WTC11 (cell line): ENCODE data around the gene USP49. TPM values are rescaled to one million over a fixed set of nuclear protein-coding genes. Genes with fewer than 3 reads are reported as not detected.
A peak's percentile ranks its signal among the peaks of the same experiment; 100 is the strongest.

Experiments
- ATAC-seq: fragments of 200-7000 bp; cut with Tn5 transposase; 2 replicates; pipeline ENCODE4 v1.10.0; 2021; ENCODE audit warnings: mild to moderate bottlenecking, moderate library complexity
- CTCF ChIA-PET: fragments of 300-600 bp; sonication (Branson Sonifier 250); formaldehyde crosslinking; loops from one replicate; lab custom pipeline; 2021; ENCODE audit warnings: antibody characterized with exemption; lab: Charles Lee
- POLR2A ChIA-PET: fragments of 350-600 bp; sonication (Branson Sonifier 250); formaldehyde crosslinking; loops from one replicate; lab custom pipeline; 2021; ENCODE audit warnings: antibody characterized with exemption; lab: Charles Lee
- DNase-seq: peaks from one replicate; pipeline ENCODE4 v3.0.0; 2021; ENCODE audit warnings: low spot score
- H3K27ac Mint-ChIP-seq: 2 replicates; pipeline ENCODE4 v1.8.0; 2021; ENCODE audit warnings: mixed read lengths
- H3K27me3 Mint-ChIP-seq: 2 replicates; pipeline ENCODE4 v1.8.0; 2021; ENCODE audit warnings: low read depth, mild to moderate bottlenecking, moderate library complexity, mixed read lengths
- H3K36me3 Mint-ChIP-seq: 2 replicates; pipeline ENCODE4 v1.8.0; 2021; ENCODE audit warnings: mixed read lengths
- H3K4me1 Mint-ChIP-seq: 2 replicates; pipeline ENCODE4 v1.8.0; 2022; ENCODE audit warnings: mixed read lengths
- H3K4me3 Mint-ChIP-seq: 2 replicates; pipeline ENCODE4 v1.8.0; 2021; ENCODE audit warnings: mild to moderate bottlenecking, moderate library complexity, mixed read lengths
- H3K9me3 Mint-ChIP-seq: 2 replicates; pipeline ENCODE4 v1.8.0; 2021; ENCODE audit warnings: mixed read lengths
- AFF4 ChIP-seq: sonication (generic); formaldehyde crosslinking; IDR thresholded peaks from 2 replicates; pipeline ENCODE4 v1.8.1; 2023; ENCODE audit warnings: mild to moderate bottlenecking, missing genetic modification reagents, borderline replicate concordance
- CREB1 ChIP-seq: sonication (generic); formaldehyde crosslinking; IDR thresholded peaks from 2 replicates; pipeline ENCODE4 v1.8.0; 2023; ENCODE audit warnings: mild to moderate bottlenecking, missing genetic modification reagents
- CREM ChIP-seq: sonication (generic); formaldehyde crosslinking; IDR thresholded peaks from 2 replicates; pipeline ENCODE4 v1.8.1; 2022; ENCODE audit warnings: mild to moderate bottlenecking, missing genetic modification reagents, moderate library complexity
- ESRRA ChIP-seq: sonication (generic); formaldehyde crosslinking; IDR thresholded peaks from 2 replicates; pipeline ENCODE4 v1.8.1; 2022; ENCODE audit warnings: mild to moderate bottlenecking, missing genetic modification reagents, borderline replicate concordance
- FOXP1 ChIP-seq: sonication (generic); formaldehyde crosslinking; IDR thresholded peaks from 2 replicates; pipeline ENCODE4 v1.8.0; 2022; ENCODE audit warnings: missing genetic modification reagents, mild to moderate bottlenecking, moderate library complexity, borderline replicate concordance
- GTF2I ChIP-seq: fragments of 250-450 bp; sonication (Bioruptor Pico); conservative IDR thresholded peaks from 2 replicates; pipeline ENCODE4 v1.4.0; 2021; ENCODE audit warnings: mild to moderate bottlenecking
- HMGA2 ChIP-seq: fragments of 250-450 bp; sonication (Bioruptor Pico); IDR thresholded peaks from 2 replicates; pipeline ENCODE4 v1.4.0; 2021; ENCODE audit warnings: mild to moderate bottlenecking, moderate library complexity
- HMGXB4 ChIP-seq: sonication (generic); formaldehyde crosslinking; IDR thresholded peaks from 2 replicates; pipeline ENCODE4 v1.8.1; 2023; ENCODE audit warnings: mild to moderate bottlenecking, moderate library complexity, missing genetic modification reagents
- JAZF1 ChIP-seq: fragments of 250-450 bp; sonication (Bioruptor Pico); IDR thresholded peaks from 2 replicates; pipeline ENCODE4 v1.9.0; 2021; ENCODE audit warnings: moderate library complexity, mild to moderate bottlenecking, inconsistent platforms
- NFE2L1 ChIP-seq: sonication (generic); formaldehyde crosslinking; IDR thresholded peaks from 2 replicates; pipeline ENCODE4 v1.8.1; 2023; ENCODE audit warnings: missing genetic modification reagents
- NR2C2 ChIP-seq: sonication (generic); formaldehyde crosslinking; IDR thresholded peaks from 2 replicates; pipeline ENCODE4 v1.8.0; 2022; ENCODE audit warnings: mild to moderate bottlenecking, missing genetic modification reagents
- OVOL2 ChIP-seq: fragments of 250-450 bp; sonication (Bioruptor Pico); IDR thresholded peaks from 2 replicates; pipeline ENCODE4 v1.9.0; 2021; ENCODE audit warnings: mild to moderate bottlenecking, borderline replicate concordance
- SP1 ChIP-seq: sonication (generic); formaldehyde crosslinking; conservative IDR thresholded peaks from 2 replicates; pipeline ENCODE4 v1.8.1; 2022; ENCODE audit warnings: missing genetic modification reagents
- TEAD4 ChIP-seq: sonication (generic); formaldehyde crosslinking; IDR thresholded peaks from 2 replicates; pipeline ENCODE4 v1.8.0; 2022; ENCODE audit warnings: mild to moderate bottlenecking, missing genetic modification reagents
- TP53 ChIP-seq: sonication (generic); formaldehyde crosslinking; IDR thresholded peaks from 2 replicates; pipeline ENCODE4 v1.8.1; 2023; ENCODE audit warnings: mild to moderate bottlenecking, missing genetic modification reagents
- ZNF121 ChIP-seq: sonication (generic); formaldehyde crosslinking; IDR thresholded peaks from 2 replicates; pipeline ENCODE4 v1.8.0; 2023; ENCODE audit warnings: missing genetic modification reagents
- ZNF138 ChIP-seq: sonication (generic); formaldehyde crosslinking; conservative IDR thresholded peaks from 2 replicates; pipeline ENCODE4 v1.8.1; 2022; ENCODE audit warnings: mild to moderate bottlenecking, moderate library complexity, missing genetic modification reagents
- ZNF219 ChIP-seq: sonication (generic); formaldehyde crosslinking; IDR thresholded peaks from 2 replicates; pipeline ENCODE4 v1.8.0; 2023; ENCODE audit warnings: missing genetic modification reagents, mild to moderate bottlenecking, borderline replicate concordance
- ZNF416 ChIP-seq: fragments of 250-450 bp; sonication (Bioruptor Pico); IDR thresholded peaks from 2 replicates; pipeline ENCODE4 v1.9.0; 2021; ENCODE audit warnings: mild to moderate bottlenecking, inconsistent platforms
- ZNF532 ChIP-seq: fragments of 250-450 bp; sonication (Bioruptor Pico); IDR thresholded peaks from 2 replicates; pipeline ENCODE4 v1.9.0; 2021; ENCODE audit warnings: mild to moderate bottlenecking, borderline replicate concordance
- total RNA-seq: library from RNA; stranded (reverse); gene quantifications from 3 replicates; pipeline ENCODE4 v1.2.3, GENCODE V29; 2021

USP49 gene
- total RNA-seq, 1 experiment from 2014 or later = 18.4 TPM

GRCh38 chr6:41826343-41827022 is 68.7 kb downstream of the USP49 start (continued):
- TF ChIP-seq ZNF532 (CRISPR knock-in tag) = no peak
- no peak for TF ChIP-seq TEAD4 (CRISPR knock-in tag)
- TF ChIP-seq ZNF219 (CRISPR knock-in tag) = no peak

DNA sequence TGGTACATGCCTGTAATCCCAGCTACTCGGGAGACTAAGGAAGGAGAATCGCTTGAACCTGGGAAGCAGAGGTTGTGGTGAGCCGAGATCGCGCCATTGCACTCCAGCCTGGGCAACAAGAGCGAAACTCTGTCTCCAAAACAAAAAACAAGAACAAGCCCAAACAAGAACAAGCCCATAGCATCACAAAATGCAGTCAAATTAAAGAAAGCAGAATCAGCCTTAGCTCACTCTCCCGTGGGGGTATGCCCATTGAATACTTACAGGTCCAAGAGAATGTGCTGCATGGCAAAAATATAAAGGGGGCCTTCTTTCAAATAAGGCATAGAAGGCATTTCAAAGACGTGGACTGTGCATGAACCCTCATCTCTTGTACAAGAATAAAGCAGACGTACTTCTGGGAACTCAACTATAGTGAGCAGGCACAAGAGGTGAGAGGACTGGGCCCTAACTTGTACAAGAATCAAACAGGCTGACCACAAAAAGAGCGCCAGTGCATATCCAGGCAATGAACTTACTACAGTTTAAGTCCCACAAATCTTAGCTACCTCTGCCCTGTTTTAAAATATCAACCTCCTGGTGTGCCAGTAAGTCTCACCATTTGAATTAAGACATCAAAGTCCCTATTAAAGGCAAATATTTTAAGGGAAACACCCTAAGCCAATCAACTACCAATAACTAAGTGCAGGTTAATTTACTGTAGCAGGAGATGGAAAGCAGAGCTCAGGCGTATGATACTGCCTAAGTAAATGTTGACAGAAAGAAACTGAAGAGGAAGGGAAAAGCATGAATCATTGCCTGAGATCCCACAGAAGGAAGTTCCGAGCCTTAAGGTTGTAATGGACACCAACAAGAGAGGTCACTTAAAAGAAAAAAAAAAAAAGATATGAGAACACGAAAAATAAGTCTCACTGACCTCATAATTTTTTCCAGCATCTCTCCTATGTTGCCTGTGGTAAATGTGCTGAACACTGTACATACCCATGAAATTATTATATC is 70.3 kb downstream of the USP49 start:
- DNase-seq = no peak
- no peak for ATAC-seq
- CTCF ChIA-PET = interaction anchor here (0.9 to 1.5 kb wide), 2 partner anchors 38 to 279 kb away, joined by 3 to 5 read pairs; no protein-coding TSS in a partner anchor
- no peaks in the 10 kb centered on the region for H3K4me1 Mint-ChIP-seq
- TF ChIP-seq FOXP1 (CRISPR knock-in tag) (no peak), CREM (CRISPR knock-in tag) (no peak), HMGA2 (no peak)
- TF ChIP-seq, all 79 proteins: peak for 0
- Mint-ChIP-seq H3K36me3 (no peaks in the 10 kb centered on the region), H3K27ac (0 out of 2 replicates have a peak overlapping the region, but pooled peaks have one; percentile 5), H3K9me3 (no peaks in the 10 kb centered on the region), H3K4me3 (no peak overlapping the region), H3K27me3 (no peaks in the 10 kb centered on the region)
- POLR2A ChIA-PET = no interaction called here

- ChIA-PET CTCF (interaction anchor here (0.6 kb wide), 1 partner anchor 36 kb away, joined by 5 read pairs; the partner anchor contains the start of gene TOMM6), POLR2A (no interaction called here)
- no peak overlapping the region for H3K27ac Mint-ChIP-seq
Observed at GRCh38 chr6:41823178-41823577, 72.0 kb downstream of the USP49 start.

More at GRCh38 chr6:41823178-41823577, 72.0 kb downstream of the USP49 start:
- DNase-seq (no peak), ATAC-seq (no peak)
- TF ChIP-seq TP53 (no peak), NR2C2 (CRISPR knock-in tag) (no peak), HMGXB4 (CRISPR knock-in tag) (no peak), ZNF416 (no peak), NFE2L1 (no peak), OVOL2 (CRISPR knock-in tag) (no peak), ESRRA (CRISPR knock-in tag) (no peak), ZNF121 (CRISPR knock-in tag) (no peak), ZNF138 (no peak), SP1 (CRISPR knock-in tag) (no peak), JAZF1 (CRISPR knock-in tag) (no peak), CREB1 (CRISPR knock-in tag) (no peak), AFF4 (CRISPR knock-in tag) (no peak), GTF2I (CRISPR knock-in tag) (no peak)
- Mint-ChIP-seq H3K27me3 (no peaks in the 10 kb centered on the region), H3K36me3 (no peaks in the 10 kb centered on the region), H3K4me1 (no peaks in the 10 kb centered on the region), H3K9me3 (no peaks in the 10 kb centered on the region), H3K4me3 (no peak overlapping the region)
